CD14-positive monocyte (primary cell): ENCODE measurements around the gene SERPINB12. TPM values are rescaled to one million over a fixed set of nuclear protein-coding genes. Genes with fewer than 3 reads are reported as not detected.

ENCODE experiments used
- DNase-seq, 3 donors: peaks; one replicate each; pipeline ENCODE4 v3.0.0-alpha.2; 2011 to 2022
- H2AFZ ChIP-seq: 2 replicates; pipeline ENCODE4 v1.6.0; 2012; ENCODE audit warnings: mild to moderate bottlenecking, low read depth, low read length, inconsistent platforms; ENCODE audit not compliant: insufficient read depth, poor library complexity, severe bottlenecking
- H3K27ac ChIP-seq, 2 donors: 1 replicate in 1 of 2; 2 replicates in 1 of 2; pipeline ENCODE4 v1.5.1; 2012 to 2013; ENCODE audit warnings: low read length in 2 of 2, control low read depth in 1 of 2, inconsistent platforms in 1 of 2, low read depth in 1 of 2, mild to moderate bottlenecking in 1 of 2
- H3K27me3 ChIP-seq, 2 donors: one replicate each; pipeline versions ENCODE4 v1.6.0 to v1.6.1; 2011 to 2013; ENCODE audit warnings: low read length in 2 of 2; ENCODE audit not compliant: control insufficient read depth in 2 of 2, insufficient read depth in 2 of 2
- H3K36me3 ChIP-seq, 2 donors: replicated peaks in 1 of 2; 1 replicate in 1 of 2; 2 replicates in 1 of 2; pipeline versions ENCODE4 v1.5.1 to v1.6.1; 2012 to 2013; ENCODE audit warnings: low read length in 2 of 2, control low read depth in 1 of 2, inconsistent platforms in 1 of 2, mild to moderate bottlenecking in 1 of 2; ENCODE audit not compliant: insufficient read depth in 2 of 2, control insufficient read depth in 1 of 2
- H3K4me1 ChIP-seq, 2 donors: 1 replicate in 1 of 2; 2 replicates in 1 of 2; pipeline versions ENCODE4 v1.5.1 to v1.6.1; 2012 to 2013; ENCODE audit warnings: low read length in 2 of 2, control low read depth in 1 of 2, inconsistent platforms in 1 of 2, mild to moderate bottlenecking in 1 of 2, moderate library complexity in 1 of 2; ENCODE audit not compliant: insufficient read depth in 2 of 2, control insufficient read depth in 1 of 2
- H3K4me2 ChIP-seq: replicated peaks from 2 replicates; pipeline ENCODE3; 2012; ENCODE audit warnings: low read length, moderate library complexity, mild to moderate bottlenecking; ENCODE audit not compliant: poor library complexity, severe bottlenecking; ENCODE audit errors: extremely low read depth
- H3K4me3 ChIP-seq, 3 experiments: fragments of 200-600 bp in 1 of 3; sonication (generic) in 1 of 3; replicated peaks in 1 of 3; 1 replicate in 2 of 3; 2 replicates in 1 of 3; pipeline ENCODE4 v1.5.1; 2011 to 2013; ENCODE audit warnings: low read length in 3 of 3, mild to moderate bottlenecking in 3 of 3, control low read depth in 2 of 3, low read depth in 2 of 3, inconsistent platforms in 1 of 3, moderate library complexity in 1 of 3
- H3K79me2 ChIP-seq: 2 replicates; pipeline ENCODE4 v1.6.0; 2012; ENCODE audit warnings: mild to moderate bottlenecking, control low read depth, inconsistent platforms, low read length, moderate library complexity; ENCODE audit not compliant: insufficient read depth
- H3K9ac ChIP-seq: 2 replicates; pipeline ENCODE4 v1.6.0; 2017; ENCODE audit warnings: low read length, mild to moderate bottlenecking; ENCODE audit not compliant: insufficient read depth, poor library complexity, severe bottlenecking
- H3K9me3 ChIP-seq, 2 donors: replicated peaks in 1 of 2; 1 replicate in 1 of 2; 2 replicates in 1 of 2; pipeline versions ENCODE4 v1.5.1 to v1.6.1; 2012 to 2013; ENCODE audit warnings: low read length in 2 of 2, control low read depth in 1 of 2; ENCODE audit not compliant: control insufficient read depth in 1 of 2, insufficient read depth in 1 of 2
- H4K20me1 ChIP-seq: 2 replicates; pipeline ENCODE4 v1.6.0; 2012; ENCODE audit warnings: mild to moderate bottlenecking, low read length, control low read depth, moderate library complexity; ENCODE audit not compliant: insufficient read depth
- H3K27ac Mint-ChIP-seq, 7 donors: one replicate each; pipeline ENCODE4 v1.8.0; 2020; ENCODE audit warnings: mild to moderate bottlenecking in 7 of 7, mixed read lengths in 7 of 7, moderate library complexity in 6 of 7, inconsistent platforms in 2 of 7
- H3K27me3 Mint-ChIP-seq, 3 donors: one replicate each; pipeline ENCODE4 v1.8.0; 2021 to 2022; ENCODE audit warnings: low read depth in 3 of 3, mild to moderate bottlenecking in 3 of 3, mixed read lengths in 3 of 3, moderate library complexity in 3 of 3, inconsistent platforms in 1 of 3
- H3K36me3 Mint-ChIP-seq, 2 donors: one replicate each; pipeline ENCODE4 v1.8.0; 2020; ENCODE audit warnings: mixed read lengths in 2 of 2, inconsistent platforms in 1 of 2, mild to moderate bottlenecking in 1 of 2
- H3K4me1 Mint-ChIP-seq: one replicate; pipeline ENCODE4 v1.8.0; 2020; ENCODE audit warnings: mild to moderate bottlenecking, mixed read lengths
- H3K4me3 Mint-ChIP-seq, 2 donors: one replicate each; pipeline ENCODE4 v1.8.0; 2020; ENCODE audit warnings: mild to moderate bottlenecking in 2 of 2, mixed read lengths in 2 of 2, moderate library complexity in 1 of 2
- H3K9me3 Mint-ChIP-seq, 7 donors: one replicate each; pipeline ENCODE4 v1.8.0; 2020 to 2022; ENCODE audit warnings: mixed read lengths in 7 of 7, mild to moderate bottlenecking in 6 of 7, moderate library complexity in 6 of 7, inconsistent platforms in 2 of 7
- CTCF ChIP-seq: fragments of 200-600 bp; IDR thresholded peaks from one replicate; pipeline ENCODE4 v1.8.0; 2022; ENCODE audit warnings: antibody characterized with exemption, mild to moderate bottlenecking
- WGBS: methylation state at CpG from one replicate; pipeline ENCODE4 v1.1.5; 2013; ENCODE audit warnings: missing lambda C conversion rate; ENCODE audit not compliant: insufficient coverage; 5-methylcytosine and 5-hydroxymethylcytosine counted together
- intact Hi-C, 2 donors: fragments of 100-400 bp; cut with micrococcal nuclease; formaldehyde crosslinking; loops; one replicate each; pipeline versions ENCODE4 v1.15.0 to v1.15.1; 2023
- polyA plus RNA-seq, 3 donors: library from polyadenylated mRNA; depleted of rRNA in 1 of 3; unstranded in 2 of 3; stranded (reverse) in 1 of 3; fragments of 300-500 nt in 2 of 3; fragments of >200 nt in 1 of 3; fragmentation: Illumina TruSeq in 2 of 3; gene quantifications; 1 replicate in 2 of 3; 2 replicates in 1 of 3; pipeline ENCODE4 v1.2.3, GENCODE V29; 2012 to 2021

The SERPINB12 gene
- polyA plus RNA-seq, 3 donors, result not detected

GRCh38 chr18:63523660-63524059 is 18.5 kb upstream of the SERPINB12 start:
- no peak for DNase-seq
- no peaks in the 10 kb centered on the region for H3K79me2 ChIP-seq
- no peaks in the 10 kb centered on the region for H3K4me1 ChIP-seq
- no peak overlapping the region for H3K4me3 Mint-ChIP-seq
- peaks cover 0 to 2% (median 0%) of the 10 kb centered on the region in 7 donors for H3K9me3 Mint-ChIP-seq
- 100% methylated on average over 1 of the region's 4 CpGs for WGBS
- no peaks in the 10 kb centered on the region for H3K9me3 ChIP-seq
- H3K4me1 Mint-ChIP-seq, result no peaks in the 10 kb centered on the region
- intact Hi-C loops, result no loop called here
- no peak overlapping the region for H2AFZ ChIP-seq
- peaks cover 0 to 5% (median 0%) of the 10 kb centered on the region in 3 donors for H3K27me3 Mint-ChIP-seq
- H3K36me3 ChIP-seq, result no peaks in the 10 kb centered on the region
- no peak overlapping the region for H3K27ac Mint-ChIP-seq
- H3K27ac ChIP-seq, result no peak overlapping the region
- no peak overlapping the region for H3K4me3 ChIP-seq
- H3K9ac ChIP-seq, result no peak overlapping the region
- no peaks in the 10 kb centered on the region for H3K36me3 Mint-ChIP-seq
- H4K20me1 ChIP-seq, result no peaks in the 10 kb centered on the region
- no peaks in the 10 kb centered on the region for H3K27me3 ChIP-seq
- TF ChIP-seq CTCF, result no peak
- no peak overlapping the region for H3K4me2 ChIP-seq

GRCh38 chr18:63527251-63527650 is 14.9 kb upstream of the SERPINB12 start:
- H3K4me2 ChIP-seq, result no peak overlapping the region
- Mint-ChIP-seq H3K27me3 (peaks cover 0 to 5% (median 0%) of the 10 kb centered on the region in 3 donors), H3K9me3 (peaks cover 0 to 2% (median 0%) of the 10 kb centered on the region in 7 donors), H3K36me3 (no peaks in the 10 kb centered on the region), H3K27ac (no peak overlapping the region), H3K4me1 (peaks cover 6% of the 10 kb centered on the region), H3K4me3 (no peak overlapping the region)
- no peaks in the 10 kb centered on the region for H3K79me2 ChIP-seq
- TF ChIP-seq CTCF, result no peak
- DNase-seq, result no peak
- no peaks in the 10 kb centered on the region for H3K27me3 ChIP-seq
- H3K36me3 ChIP-seq, result no peaks in the 10 kb centered on the region
- no peak overlapping the region for H3K9ac ChIP-seq
- no peak overlapping the region for H3K27ac ChIP-seq
- H2AFZ ChIP-seq, result no peak overlapping the region
- intact Hi-C loops, result no loop called here
- H4K20me1 ChIP-seq, result no peaks in the 10 kb centered on the region
- H3K4me1 ChIP-seq, result peaks cover 4 to 8% of the 10 kb centered on the region in 2 donors
- H3K4me3 ChIP-seq, result no peak overlapping the region
- no peaks in the 10 kb centered on the region for H3K9me3 ChIP-seq
